ENCODE data around the gene UBE2QL1.

UBE2QL1 gene

GRCh38 chr5:6456766-6457370 lies 8.2 kb downstream of the UBE2QL1 start:
- DNase-seq, result no peak

DNA sequence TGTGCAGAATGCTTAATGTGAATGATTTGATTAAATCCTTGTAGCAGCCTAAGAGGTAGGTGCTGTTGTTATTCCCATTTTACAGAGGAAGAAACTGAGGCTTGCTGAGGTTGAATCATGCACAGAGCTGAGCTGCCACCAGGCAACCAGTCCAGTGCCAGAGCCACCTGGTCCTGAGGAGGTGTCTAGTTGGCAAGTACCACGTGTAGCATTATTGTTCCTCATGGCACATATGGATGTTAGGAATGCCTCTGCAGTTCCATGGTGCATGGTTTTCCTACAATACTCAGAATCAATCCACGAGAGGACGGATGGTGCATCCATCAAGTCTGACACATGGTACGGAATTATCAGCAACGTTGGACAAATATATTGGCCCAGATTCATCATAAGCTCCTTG lies 8.9 kb downstream of the UBE2QL1 start:
- DNase-seq, result no peak

- DNase-seq, result no peak
These were observed 10.2 kb downstream of the UBE2QL1 start for GRCh38 chr5:6458833-6459232.

GRCh38 chr5:6459896-6460295 lies 11.2 kb downstream of the UBE2QL1 start:
- no peak for DNase-seq

- no peak for DNase-seq
These were observed 12.3 kb downstream of the UBE2QL1 start for GRCh38 chr5:6461006-6461405.

- no peak for DNase-seq
These were observed 13.4 kb downstream of the UBE2QL1 start for GRCh38 chr5:6461793-6462650.

- no peak for DNase-seq
These were observed 14.0 kb downstream of the UBE2QL1 start for GRCh38 chr5:6462671-6463070.

DNA sequence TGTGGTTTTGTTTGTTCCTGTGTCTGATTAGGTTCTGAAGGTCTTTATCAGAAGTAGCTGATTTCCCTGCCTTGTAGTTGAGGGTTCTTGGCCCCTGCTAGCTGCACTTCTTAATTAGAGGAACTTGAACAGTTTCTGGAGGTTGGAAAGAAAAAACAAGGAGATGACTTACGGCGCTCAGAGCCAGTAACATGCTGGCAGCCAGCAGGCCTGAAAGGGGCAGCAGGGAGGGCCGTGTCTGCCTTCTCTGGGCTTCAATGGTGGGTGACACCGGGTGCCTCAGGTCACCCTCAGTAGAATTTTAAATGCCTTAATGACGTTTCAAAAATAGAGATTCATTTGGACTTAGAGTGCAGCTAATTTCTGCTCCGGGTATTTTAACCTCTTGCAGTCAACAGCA lies 15.8 kb downstream of the UBE2QL1 start:
- no peak for DNase-seq

DNA sequence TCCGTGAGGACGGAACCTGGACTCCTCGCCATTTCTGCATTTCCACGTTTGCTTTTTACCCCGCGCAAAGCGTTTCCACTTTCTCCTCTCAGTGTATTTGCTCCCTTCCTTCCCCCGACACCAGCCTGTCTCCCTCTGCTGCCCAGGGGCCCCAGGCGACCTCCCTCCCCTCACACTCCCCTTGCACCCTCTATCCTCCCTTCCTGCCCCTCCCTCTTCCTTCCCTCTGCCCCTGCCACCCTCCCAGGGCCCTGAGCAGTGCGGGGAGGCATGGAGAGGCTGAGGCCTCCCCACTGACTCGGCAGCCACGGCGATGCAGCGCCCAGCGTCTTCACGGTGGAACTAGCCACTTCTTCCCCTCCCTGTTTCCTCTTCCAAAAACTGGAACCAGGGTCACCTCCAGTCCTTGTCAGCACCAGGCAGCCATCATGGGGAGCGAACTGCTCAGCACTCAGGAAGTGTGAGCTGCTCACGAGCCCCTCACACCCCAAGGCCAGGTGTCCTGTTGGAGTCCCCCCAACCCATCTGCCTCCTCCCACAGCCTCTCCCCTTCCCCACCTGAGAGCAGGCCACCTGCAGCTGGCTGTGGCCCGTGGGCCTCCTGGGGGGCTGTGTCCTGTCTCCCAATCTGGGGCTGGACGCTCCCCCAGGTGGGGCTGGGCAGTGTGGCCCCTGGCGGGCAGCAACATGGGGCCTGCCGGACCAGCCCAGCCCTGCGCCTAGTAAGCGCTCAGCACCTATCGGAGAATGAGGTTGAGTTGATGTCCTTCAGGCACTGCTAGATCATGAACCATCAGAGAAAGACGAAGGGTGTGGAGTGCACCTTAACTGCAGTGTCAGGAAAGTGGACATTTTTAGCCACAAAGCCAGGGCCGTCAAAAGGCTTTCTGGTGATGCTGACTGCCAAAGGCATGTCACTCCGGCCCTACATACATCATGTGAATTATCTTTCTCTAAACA lies 17.5 kb downstream of the UBE2QL1 start:
- no peak for DNase-seq

- no peak for DNase-seq
These were observed 18.4 kb downstream of the UBE2QL1 start for GRCh38 chr5:6466975-6467567.

GRCh38 chr5:6467591-6467990 lies 18.9 kb downstream of the UBE2QL1 start:
- no peak for DNase-seq

GRCh38 chr5:6468104-6468503 lies 19.4 kb downstream of the UBE2QL1 start:
- DNase-seq, result no peak

GRCh38 chr5:6468870-6469269 lies 20.2 kb downstream of the UBE2QL1 start:
- no peak for DNase-seq

GRCh38 chr5:6469836-6470235 lies 21.2 kb downstream of the UBE2QL1 start:
- no peak for DNase-seq

GRCh38 chr5:6470672-6471071 lies 22.0 kb downstream of the UBE2QL1 start:
- DNase-seq, result no peak

DNA sequence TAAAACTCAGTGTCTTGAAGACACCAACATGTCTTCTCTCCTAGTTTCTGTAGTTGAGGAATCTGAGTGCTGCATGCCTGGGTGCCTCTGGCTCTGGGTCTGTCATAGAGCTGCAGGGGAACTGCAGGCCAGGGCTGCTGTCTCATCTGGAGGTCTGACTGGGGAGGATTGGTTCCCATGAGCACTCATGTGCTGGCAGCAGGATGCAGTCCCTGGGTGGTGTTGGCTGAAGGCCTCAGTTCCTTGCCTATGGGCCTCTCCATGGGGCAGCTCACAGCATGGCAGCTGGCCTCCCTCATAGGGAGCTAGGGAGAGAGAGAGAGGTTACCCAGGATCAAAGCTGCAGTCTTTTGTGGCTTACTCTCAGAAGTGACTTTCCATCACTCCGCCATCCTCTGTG lies 22.6 kb downstream of the UBE2QL1 start:
- DNase-seq, result no peak

DNA sequence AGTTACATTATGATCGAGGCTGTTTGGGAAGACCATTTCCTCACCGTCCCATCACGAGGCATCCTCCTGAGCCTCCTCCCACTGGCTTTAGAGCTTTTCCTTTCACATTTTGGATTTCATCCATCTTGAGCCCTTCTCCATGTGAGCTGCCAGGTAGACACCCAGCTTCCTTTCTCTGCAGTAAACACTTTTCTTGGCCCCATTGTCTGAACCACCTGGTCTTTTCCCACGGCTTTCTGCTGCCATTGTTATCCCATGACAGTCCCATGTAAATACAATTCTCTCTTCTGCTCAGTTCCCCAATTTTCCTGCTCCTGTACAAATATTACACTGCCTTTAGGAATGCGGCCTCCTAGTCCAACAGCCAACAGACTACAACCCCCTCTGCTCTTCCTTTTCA lies 24.1 kb downstream of the UBE2QL1 start:
- no peak for DNase-seq

DNA sequence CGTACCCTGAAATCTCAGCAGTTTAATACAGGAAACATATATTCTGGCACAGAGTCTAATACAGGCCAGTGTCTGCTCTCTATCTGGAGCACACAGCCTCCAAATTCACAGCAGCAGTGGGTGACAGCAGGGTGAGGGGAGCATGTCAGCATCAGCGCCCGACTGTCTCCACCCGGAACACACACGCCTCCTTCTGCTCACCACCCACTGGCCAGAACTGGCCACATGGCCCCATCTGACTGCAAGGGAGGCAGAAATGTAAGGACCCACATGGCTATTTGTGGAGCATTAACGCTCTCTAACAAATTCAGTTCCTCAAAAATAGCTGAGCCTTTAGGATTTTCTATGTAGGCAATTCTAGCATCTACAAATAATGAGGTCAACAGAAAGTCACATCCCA lies 24.6 kb downstream of the UBE2QL1 start:
- no peak for DNase-seq

GRCh38 chr5:6475626-6476312 lies 27.1 kb downstream of the UBE2QL1 start:
- no peak for DNase-seq

DNA sequence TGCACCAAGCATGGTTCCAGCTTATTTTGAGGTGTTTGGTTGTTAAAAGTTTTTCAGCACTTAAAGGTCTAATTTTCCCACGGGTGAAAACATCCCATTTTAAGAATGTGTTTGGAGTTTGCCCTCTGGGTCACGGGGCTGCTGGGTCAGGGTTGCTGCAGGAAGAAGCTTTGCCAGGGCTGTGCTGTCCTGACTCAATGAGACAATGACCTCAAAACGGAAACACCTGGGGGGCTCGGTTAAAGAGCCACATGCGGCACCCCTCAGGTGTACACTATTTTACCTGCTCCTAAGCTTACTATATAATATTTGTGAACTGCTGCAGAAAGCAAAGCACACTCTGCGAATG lies 27.6 kb downstream of the UBE2QL1 start:
- DNase-seq, result no peak

GRCh38 chr5:6478793-6479192 lies 30.1 kb downstream of the UBE2QL1 start:
- DNase-seq, result no peak

Data from GOT3 (cell line).